Memory B cell (primary cell): ENCODE measurements around the gene OR11H6.
"Not testable (repeated sequence)": the region's sequence is repeated elsewhere in the genome, so short reads cannot be mapped to it uniquely, and the experiment has no call there.

Source experiments
- ATAC-seq: fragments of 150-1000 bp; cut with Tn5 transposase; 2 replicates; pipeline ENCODE4 v1.10.0; 2021; ENCODE audit warnings: low read depth, mild to moderate bottlenecking, moderate library complexity
- DNase-seq, 2 donors: peaks; one replicate each; pipeline ENCODE4 v3.0.0; 2022; ENCODE audit warnings: low spot score in 2 of 2
- H3K27ac Mint-ChIP-seq: one replicate; pipeline ENCODE4 v1.8.0; 2022; ENCODE audit warnings: mild to moderate bottlenecking, moderate library complexity, mixed read lengths
- H3K27me3 Mint-ChIP-seq: one replicate; pipeline ENCODE4 v1.8.0; 2022; ENCODE audit warnings: mixed read lengths
- H3K36me3 Mint-ChIP-seq: one replicate; pipeline ENCODE4 v1.8.0; 2022; ENCODE audit warnings: mild to moderate bottlenecking, mixed read lengths
- H3K4me1 Mint-ChIP-seq: one replicate; pipeline ENCODE4 v1.8.0; 2022; ENCODE audit warnings: mixed read lengths
- H3K4me3 Mint-ChIP-seq: one replicate; pipeline ENCODE4 v1.8.0; 2022; ENCODE audit warnings: mild to moderate bottlenecking, moderate library complexity, mixed read lengths
- H3K9me3 Mint-ChIP-seq: one replicate; pipeline ENCODE4 v1.8.0; 2022; ENCODE audit warnings: mixed read lengths

OR11H6 gene

GRCh38 chr14:20223410-20223809, at the start of gene OR11H6:
Gene OR11H6 (plus strand): TSS chr14:20223710. CDS start chr14:20223710, 0 bp downstream.
- Mint-ChIP-seq H3K27ac (no peak within 1 kb of the TSS), H3K4me1 (no peaks in the 10 kb centered on the region), H3K27me3 (peaks cover 7% of the 10 kb centered on the region), H3K36me3 (peaks cover 2% of the 10 kb centered on the region), H3K9me3 (no peaks in the 10 kb centered on the region), H3K4me3 (no peak within 1 kb of the TSS)
- ATAC-seq (no peak), DNase-seq (no peak)

GRCh38 chr14:20174205-20174604, 49.3 kb upstream of the OR11H6 start:
- not testable (repeated sequence) for H3K36me3 Mint-ChIP-seq, ATAC-seq, H3K4me3 Mint-ChIP-seq, H3K27ac Mint-ChIP-seq, H3K9me3 Mint-ChIP-seq, H3K4me1 Mint-ChIP-seq, DNase-seq, H3K27me3 Mint-ChIP-seq

GRCh38 chr14:20176330-20176729, 47.2 kb upstream of the OR11H6 start:
- peaks cover 6% of the 10 kb centered on the region for H3K4me1 Mint-ChIP-seq

GRCh38 chr14:20177433-20177974, 46.0 kb upstream of the OR11H6 start:
- DNase-seq: no peak
- H3K36me3 Mint-ChIP-seq: no peaks in the 10 kb centered on the region
- no peak overlapping the region for H3K27ac Mint-ChIP-seq
- H3K9me3 Mint-ChIP-seq: peaks cover 3% of the 10 kb centered on the region
- no peak overlapping the region for H3K4me3 Mint-ChIP-seq
- peaks cover 6% of the 10 kb centered on the region for H3K4me1 Mint-ChIP-seq
- no peak for ATAC-seq
- peaks cover 5% of the 10 kb centered on the region for H3K27me3 Mint-ChIP-seq

More at GRCh38 chr14:20176330-20176729, 47.2 kb upstream of the OR11H6 start:
- Mint-ChIP-seq H3K36me3 (no peaks in the 10 kb centered on the region), H3K27ac (no peak overlapping the region), H3K27me3 (peaks cover 3% of the 10 kb centered on the region), H3K9me3 (peaks cover 3% of the 10 kb centered on the region), H3K4me3 (no peak overlapping the region)
- DNase-seq (no peak), ATAC-seq (no peak)

GRCh38 chr14:20179218-20179617, 44.3 kb upstream of the OR11H6 start:
- no peaks in the 10 kb centered on the region for H3K36me3 Mint-ChIP-seq
- H3K9me3 Mint-ChIP-seq: peaks cover 3% of the 10 kb centered on the region
- H3K27ac Mint-ChIP-seq: no peak overlapping the region
- ATAC-seq (no peak), DNase-seq (no peak)
- peaks cover 6% of the 10 kb centered on the region for H3K4me1 Mint-ChIP-seq
- H3K4me3 Mint-ChIP-seq: no peak overlapping the region
- peaks cover 5% of the 10 kb centered on the region for H3K27me3 Mint-ChIP-seq

GRCh38 chr14:20179880-20180279, 43.6 kb upstream of the OR11H6 start:
- peaks cover 3% of the 10 kb centered on the region for H3K9me3 Mint-ChIP-seq
- no peak for DNase-seq
- no peak overlapping the region for H3K27ac Mint-ChIP-seq
- H3K27me3 Mint-ChIP-seq: peaks cover 6% of the 10 kb centered on the region
- H3K36me3 Mint-ChIP-seq: no peaks in the 10 kb centered on the region
- H3K4me1 Mint-ChIP-seq: peaks cover 6% of the 10 kb centered on the region
- H3K4me3 Mint-ChIP-seq: no peak overlapping the region
- ATAC-seq: no peak

GRCh38 chr14:20180486-20180885, 43.0 kb upstream of the OR11H6 start:
- no peak overlapping the region for H3K27ac Mint-ChIP-seq
- peaks cover 8% of the 10 kb centered on the region for H3K27me3 Mint-ChIP-seq
- no peak overlapping the region for H3K4me3 Mint-ChIP-seq
- H3K9me3 Mint-ChIP-seq: peaks cover 3% of the 10 kb centered on the region
- DNase-seq (no peak), ATAC-seq (no peak)
- peaks cover 6% of the 10 kb centered on the region for H3K4me1 Mint-ChIP-seq
- no peaks in the 10 kb centered on the region for H3K36me3 Mint-ChIP-seq

- Mint-ChIP-seq H3K9me3 (no peaks in the 10 kb centered on the region), H3K4me3 (no peak overlapping the region), H3K4me1 (peaks cover 5% of the 10 kb centered on the region), H3K27me3 (peaks cover 10% of the 10 kb centered on the region), H3K36me3 (no peaks in the 10 kb centered on the region), H3K27ac (no peak overlapping the region)
- ATAC-seq: no peak
- no peak for DNase-seq
Observed at GRCh38 chr14:20184181-20184580, 39.3 kb upstream of the OR11H6 start.

GRCh38 chr14:20190596-20190995, 32.9 kb upstream of the OR11H6 start, which contains the start of gene OR11G2:
Gene OR11G2 (plus strand): TSS chr14:20190896. CDS start chr14:20197438, 6,542 bp downstream.
- Mint-ChIP-seq H3K36me3 (no peaks in the 10 kb centered on the region), H3K27ac (no peak within 1 kb of the TSS), H3K4me3 (no peak within 1 kb of the TSS), H3K27me3 (peaks cover 6% of the 10 kb centered on the region), H3K4me1 (peaks cover 2% of the 10 kb centered on the region), H3K9me3 (no peaks in the 10 kb centered on the region)
- DNase-seq: no peak
- no peak for ATAC-seq

- no peaks in the 10 kb centered on the region for H3K36me3 Mint-ChIP-seq
- H3K27ac Mint-ChIP-seq: no peak overlapping the region
- DNase-seq (no peak), ATAC-seq (no peak)
- H3K4me3 Mint-ChIP-seq: no peak overlapping the region
- H3K9me3 Mint-ChIP-seq: no peaks in the 10 kb centered on the region
- peaks cover 6% of the 10 kb centered on the region for H3K27me3 Mint-ChIP-seq
- H3K4me1 Mint-ChIP-seq: peaks cover 2% of the 10 kb centered on the region
Observed at GRCh38 chr14:20191396-20191795, 32.1 kb upstream of the OR11H6 start.

GRCh38 chr14:20194101-20194500, 29.4 kb upstream of the OR11H6 start:
- no peaks in the 10 kb centered on the region for H3K9me3 Mint-ChIP-seq
- DNase-seq: no peak
- peaks cover 2% of the 10 kb centered on the region for H3K4me1 Mint-ChIP-seq
- H3K27me3 Mint-ChIP-seq: peaks cover 9% of the 10 kb centered on the region
- no peak overlapping the region for H3K4me3 Mint-ChIP-seq
- no peak overlapping the region for H3K27ac Mint-ChIP-seq
- no peaks in the 10 kb centered on the region for H3K36me3 Mint-ChIP-seq
- ATAC-seq: no peak

- H3K27me3 Mint-ChIP-seq: peaks cover 13% of the 10 kb centered on the region
- not testable (repeated sequence) for H3K9me3 Mint-ChIP-seq, DNase-seq, H3K27ac Mint-ChIP-seq, H3K4me1 Mint-ChIP-seq, H3K4me3 Mint-ChIP-seq, H3K36me3 Mint-ChIP-seq, ATAC-seq
Observed at GRCh38 chr14:20195170-20195569, 28.3 kb upstream of the OR11H6 start.

- DNase-seq (no peak), ATAC-seq (no peak)
- peaks cover 13% of the 10 kb centered on the region for H3K27me3 Mint-ChIP-seq
- H3K36me3 Mint-ChIP-seq: no peaks in the 10 kb centered on the region
- no peaks in the 10 kb centered on the region for H3K9me3 Mint-ChIP-seq
- H3K27ac Mint-ChIP-seq: no peak overlapping the region
- no peaks in the 10 kb centered on the region for H3K4me1 Mint-ChIP-seq
- H3K4me3 Mint-ChIP-seq: no peak overlapping the region
Observed at GRCh38 chr14:20195911-20196310, 27.6 kb upstream of the OR11H6 start.

GRCh38 chr14:20197459-20197858, 26.1 kb upstream of the OR11H6 start:
- Mint-ChIP-seq H3K36me3 (no peaks in the 10 kb centered on the region), H3K9me3 (no peaks in the 10 kb centered on the region), H3K27me3 (peaks cover 15% of the 10 kb centered on the region), H3K4me3 (no peak overlapping the region), H3K4me1 (no peaks in the 10 kb centered on the region), H3K27ac (no peak overlapping the region)
- DNase-seq (no peak), ATAC-seq (no peak)

- DNase-seq (no peak), ATAC-seq (no peak)
- Mint-ChIP-seq H3K9me3 (no peaks in the 10 kb centered on the region), H3K4me1 (no peaks in the 10 kb centered on the region), H3K27me3 (peaks cover 15% of the 10 kb centered on the region), H3K27ac (no peak overlapping the region), H3K36me3 (no peaks in the 10 kb centered on the region), H3K4me3 (no peak overlapping the region)
Observed at GRCh38 chr14:20198991-20199390, 24.5 kb upstream of the OR11H6 start.
